Neural crest cell (in vitro differentiated cells): Measurements from ENCODE around the gene DDX31. TPM values are rescaled to one million over a fixed set of nuclear protein-coding genes. Genes with fewer than 3 reads are reported as not detected.
A peak's percentile ranks its signal among the peaks of the same experiment; 100 is the strongest.

Experiments used
- DNase-seq: peaks from one replicate; pipeline ENCODE4 v3.0.0; 2021; ENCODE audit warnings: low read depth, mixed read lengths, low spot score
- H3K27ac Mint-ChIP-seq: one replicate; pipeline ENCODE4 v1.8.0; 2021; ENCODE audit warnings: mild to moderate bottlenecking, mixed read lengths; ENCODE audit not compliant: unreplicated experiment
- H3K27me3 Mint-ChIP-seq: 2 replicates; pipeline ENCODE4 v1.8.0; 2021; ENCODE audit warnings: low read depth, mild to moderate bottlenecking, mixed read lengths
- H3K36me3 Mint-ChIP-seq: 2 replicates; pipeline ENCODE4 v1.8.0; 2021; ENCODE audit warnings: low read depth, mild to moderate bottlenecking, mixed read lengths
- H3K4me1 Mint-ChIP-seq: 2 replicates; pipeline ENCODE4 v1.8.0; 2021; ENCODE audit warnings: mixed read lengths
- H3K4me3 Mint-ChIP-seq: one replicate; pipeline ENCODE4 v1.8.0; 2021; ENCODE audit warnings: mild to moderate bottlenecking, mixed read lengths
- H3K9me3 Mint-ChIP-seq: 2 replicates; pipeline ENCODE4 v1.8.0; 2021; ENCODE audit warnings: mixed read lengths
- CTCF ChIP-seq: fragments of 200-600 bp; sonication (generic); conservative IDR thresholded peaks from 2 replicates; pipeline ENCODE4 v1.5.0; 2021; ENCODE audit warnings: antibody characterized with exemption, mild to moderate bottlenecking
- total RNA-seq: library from RNA; stranded (reverse); gene quantifications from 2 replicates; pipeline ENCODE4 v1.2.1, GENCODE V29; 2021

The DDX31 gene
- total RNA-seq, 1 donor from 2014 or later = 20.9 TPM

- peaks cover 18% of the 10 kb centered on the region for H3K4me1 Mint-ChIP-seq
- H3K4me3 Mint-ChIP-seq = peak overlapping the region; percentile 44
- H3K27me3 Mint-ChIP-seq = peaks cover 96% of the 10 kb centered on the region
These were observed 84.9 kb downstream of the DDX31 start for GRCh38 chr9:132584601-132585560.

GRCh38 chr9:132583584-132584304 lies 86.0 kb downstream of the DDX31 start:
- peaks cover 98% of the 10 kb centered on the region for H3K27me3 Mint-ChIP-seq
- H3K4me3 Mint-ChIP-seq = no peak overlapping the region
- peaks cover 18% of the 10 kb centered on the region for H3K4me1 Mint-ChIP-seq
- no peak for DNase-seq
- no peaks in the 10 kb centered on the region for H3K9me3 Mint-ChIP-seq
- TF ChIP-seq CTCF = no peak
- no peaks in the 10 kb centered on the region for H3K36me3 Mint-ChIP-seq
- H3K27ac Mint-ChIP-seq = no peak overlapping the region

More at GRCh38 chr9:132584601-132585560, 84.9 kb downstream of the DDX31 start:
- Mint-ChIP-seq H3K27ac (no peak overlapping the region), H3K36me3 (no peaks in the 10 kb centered on the region), H3K9me3 (no peaks in the 10 kb centered on the region)
- TF ChIP-seq CTCF = no peak
- DNase-seq = no peak

GRCh38 chr9:132582786-132583583 lies 86.8 kb downstream of the DDX31 start:
- Mint-ChIP-seq H3K36me3 (no peaks in the 10 kb centered on the region), H3K27ac (no peak overlapping the region), H3K9me3 (no peaks in the 10 kb centered on the region)

GRCh38 chr9:132582276-132582785 lies 87.5 kb downstream of the DDX31 start, which contains the start of gene BARHL1:
BARHL1 (plus strand) TSS chr9:132582606; CDS start chr9:132582798, 192 bp downstream.
- Mint-ChIP-seq H3K4me1 (peaks cover 13% of the 10 kb centered on the region), H3K4me3 (peak within 1 kb of the TSS; percentile 32), H3K27ac (no peak within 1 kb of the TSS), H3K9me3 (no peaks in the 10 kb centered on the region), H3K27me3 (peaks cover 98% of the 10 kb centered on the region), H3K36me3 (no peaks in the 10 kb centered on the region)
- no peak for TF ChIP-seq CTCF
- no peak for DNase-seq

More at GRCh38 chr9:132582786-132583583, 86.8 kb downstream of the DDX31 start:
- peaks cover 98% of the 10 kb centered on the region for H3K27me3 Mint-ChIP-seq
- DNase-seq = no peak
- H3K4me1 Mint-ChIP-seq = peaks cover 15% of the 10 kb centered on the region
- no peak overlapping the region for H3K4me3 Mint-ChIP-seq
- no peak for TF ChIP-seq CTCF

GRCh38 chr9:132579427-132579798 lies 90.4 kb downstream of the DDX31 start:
- no peak for TF ChIP-seq CTCF
- Mint-ChIP-seq H3K27ac (no peak overlapping the region), H3K4me1 (peaks cover 17% of the 10 kb centered on the region), H3K27me3 (peaks cover 93% of the 10 kb centered on the region), H3K4me3 (no peak overlapping the region), H3K9me3 (no peaks in the 10 kb centered on the region), H3K36me3 (no peaks in the 10 kb centered on the region)
- DNase-seq = no peak
